HG02870 (cell line): ENCODE data around the gene REP15.
"Not testable (repeated sequence)": the region's sequence is repeated elsewhere in the genome, so short reads cannot be mapped to it uniquely, and the experiment has no call there.

Source experiments
- ATAC-seq: cut with Tn5 transposase; IDR thresholded peaks from one replicate; pipeline ENCODE4 v1.9.1; 2021; ENCODE audit warnings: mild to moderate bottlenecking, moderate library complexity; ENCODE audit not compliant: unreplicated experiment

Gene REP15

GRCh38 chr12:27696293-27696652 is at the start of gene REP15:
Gene REP15 (plus strand): TSS chr12:27696447. CDS start chr12:27696563, 116 bp downstream.
- no peak for ATAC-seq

- no peak for ATAC-seq
Measured at GRCh38 chr12:27650011-27650410, 46.2 kb upstream of the REP15 start.

GRCh38 chr12:27651201-27651600 is 45.0 kb upstream of the REP15 start:
- no peak for ATAC-seq

GRCh38 chr12:27652174-27652763 is 44.0 kb upstream of the REP15 start:
- ATAC-seq, result no peak

- ATAC-seq, result no peak
Measured at GRCh38 chr12:27653661-27654060, 42.6 kb upstream of the REP15 start.

GRCh38 chr12:27655476-27655875 is 40.8 kb upstream of the REP15 start:
- not testable (repeated sequence) for ATAC-seq

- no peak for ATAC-seq
Measured at GRCh38 chr12:27657296-27657695, 39.0 kb upstream of the REP15 start.

- ATAC-seq, result no peak
Measured at GRCh38 chr12:27665704-27666103, 30.5 kb upstream of the REP15 start.

- no peak for ATAC-seq
Measured at GRCh38 chr12:27666510-27666909, 29.7 kb upstream of the REP15 start.

- no peak for ATAC-seq
Measured at GRCh38 chr12:27667540-27667939, 28.7 kb upstream of the REP15 start.

- ATAC-seq, result no peak
Measured at GRCh38 chr12:27672051-27672450, 24.2 kb upstream of the REP15 start.

GRCh38 chr12:27672643-27673042 is 23.6 kb upstream of the REP15 start:
- ATAC-seq, result no peak

GRCh38 chr12:27673101-27673718 is 23.0 kb upstream of the REP15 start:
- ATAC-seq, result no peak

- no peak for ATAC-seq
Measured at GRCh38 chr12:27674989-27675388, 21.3 kb upstream of the REP15 start.

- ATAC-seq, result no peak
Measured at GRCh38 chr12:27680619-27681018, 15.6 kb upstream of the REP15 start.

- no peak for ATAC-seq
Measured at GRCh38 chr12:27682534-27682933, 13.7 kb upstream of the REP15 start.

- no peak for ATAC-seq
Measured at GRCh38 chr12:27685274-27685673, 11.0 kb upstream of the REP15 start.

GRCh38 chr12:27686147-27686546 is 10.1 kb upstream of the REP15 start:
- no peak for ATAC-seq

GRCh38 chr12:27688671-27689070 is 7.6 kb upstream of the REP15 start:
- ATAC-seq, result no peak

GRCh38 chr12:27689558-27690180 is 6.6 kb upstream of the REP15 start:
- ATAC-seq, result no peak

- ATAC-seq, result no peak
Measured at GRCh38 chr12:27693403-27693802, 2.8 kb upstream of the REP15 start.

- no peak for ATAC-seq
Measured at GRCh38 chr12:27695556-27696292, 523 bp upstream of the REP15 start.
